Neuron (in vitro differentiated cells): ENCODE results near the gene HYCC1.

ENCODE experiments used
- H2AFZ ChIP-seq: one replicate; pipeline ENCODE4 v1.6.1; 2013; ENCODE audit warnings: low read depth, mild to moderate bottlenecking, inconsistent platforms, low read length, moderate library complexity
- H3K27me3 ChIP-seq: one replicate; pipeline ENCODE4 v1.6.1; 2013; ENCODE audit warnings: low read length; ENCODE audit not compliant: insufficient read depth
- H3K36me3 ChIP-seq: one replicate; pipeline ENCODE4 v1.6.1; 2013; ENCODE audit warnings: low read length; ENCODE audit not compliant: insufficient read depth
- H3K4me1 ChIP-seq: one replicate; pipeline ENCODE4 v1.6.1; 2013; ENCODE audit warnings: low read length; ENCODE audit not compliant: insufficient read depth
- H3K4me3 ChIP-seq: 2 replicates; pipeline ENCODE4 v1.5.1; 2013; ENCODE audit warnings: mild to moderate bottlenecking, low read length, moderate library complexity
- H3K9me3 ChIP-seq: one replicate; pipeline ENCODE4 v1.6.1; 2013; ENCODE audit warnings: low read length

HYCC1 gene

DNA sequence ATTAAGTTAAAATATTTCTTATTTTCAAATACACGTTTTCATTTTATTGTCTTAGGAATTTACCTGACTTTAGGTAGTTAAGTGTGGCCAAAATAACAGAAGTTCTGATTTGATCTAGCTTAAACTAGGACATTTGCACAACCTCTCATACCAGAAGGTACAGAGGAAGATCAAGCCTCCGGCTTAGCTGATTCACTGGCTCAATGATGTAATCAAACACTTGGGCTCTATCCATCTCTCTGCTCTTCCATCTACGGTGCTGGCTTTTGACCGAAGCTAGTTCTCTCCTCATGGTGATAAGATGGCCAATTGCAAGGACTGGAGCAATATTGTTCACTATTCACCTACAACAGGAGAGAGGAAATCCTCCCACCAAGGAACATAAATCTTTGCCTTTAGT lies 12.2 kb upstream of the HYCC1 start:
- H2AFZ ChIP-seq, result no peak overlapping the region
- H3K4me1 ChIP-seq, result peaks cover 10% of the 10 kb centered on the region
- H3K27me3 ChIP-seq, result no peaks in the 10 kb centered on the region
- H3K9me3 ChIP-seq, result peaks cover 3% of the 10 kb centered on the region
- H3K4me3 ChIP-seq, result no peak overlapping the region
- no peaks in the 10 kb centered on the region for H3K36me3 ChIP-seq

- Histone ChIP-seq H3K4me3 (no peak overlapping the region), H3K27me3 (no peaks in the 10 kb centered on the region), H3K4me1 (peaks cover 10% of the 10 kb centered on the region), H2AFZ (no peak overlapping the region), H3K9me3 (peaks cover 3% of the 10 kb centered on the region), H3K36me3 (no peaks in the 10 kb centered on the region)
These were observed 10.5 kb upstream of the HYCC1 start for GRCh38 chr7:23024454-23024853.

- H3K4me3 ChIP-seq, result no peak overlapping the region
- peaks cover 3% of the 10 kb centered on the region for H3K9me3 ChIP-seq
- H3K36me3 ChIP-seq, result no peaks in the 10 kb centered on the region
- H3K4me1 ChIP-seq, result peaks cover 14% of the 10 kb centered on the region
- no peaks in the 10 kb centered on the region for H3K27me3 ChIP-seq
- H2AFZ ChIP-seq, result no peak overlapping the region
These were observed 8.9 kb upstream of the HYCC1 start for GRCh38 chr7:23022851-23023250.

DNA sequence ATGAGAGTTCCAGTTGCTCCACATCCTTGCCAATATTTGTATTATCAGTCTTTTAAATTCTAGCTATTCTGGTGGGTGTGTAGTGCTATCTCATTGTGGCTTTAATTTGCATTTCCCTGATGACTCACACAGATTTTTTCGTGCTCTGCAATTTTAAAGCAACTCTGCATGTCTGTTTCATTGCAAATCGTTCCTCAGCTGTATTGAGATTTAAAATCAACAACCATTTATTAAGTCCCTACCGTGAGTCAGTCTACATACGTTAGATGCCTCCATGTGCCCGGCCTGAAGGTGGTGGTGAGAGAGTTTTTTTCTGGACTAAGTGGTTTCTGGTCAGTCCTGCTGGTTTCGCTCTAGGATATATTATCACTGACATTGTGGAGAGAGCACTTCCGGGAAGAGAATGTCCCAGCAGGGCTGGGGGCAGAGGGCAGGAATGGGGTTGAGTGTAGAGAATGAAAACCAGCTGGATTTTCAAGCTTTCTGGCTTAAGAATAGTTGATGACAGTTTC lies 8.4 kb upstream of the HYCC1 start:
- H3K36me3 ChIP-seq, result no peaks in the 10 kb centered on the region
- H3K4me3 ChIP-seq, result peak overlapping the region; percentile 5
- peaks cover 14% of the 10 kb centered on the region for H3K4me1 ChIP-seq
- no peaks in the 10 kb centered on the region for H3K27me3 ChIP-seq
- H3K9me3 ChIP-seq, result peaks cover 3% of the 10 kb centered on the region
- peak overlapping the region; percentile 12 for H2AFZ ChIP-seq

DNA sequence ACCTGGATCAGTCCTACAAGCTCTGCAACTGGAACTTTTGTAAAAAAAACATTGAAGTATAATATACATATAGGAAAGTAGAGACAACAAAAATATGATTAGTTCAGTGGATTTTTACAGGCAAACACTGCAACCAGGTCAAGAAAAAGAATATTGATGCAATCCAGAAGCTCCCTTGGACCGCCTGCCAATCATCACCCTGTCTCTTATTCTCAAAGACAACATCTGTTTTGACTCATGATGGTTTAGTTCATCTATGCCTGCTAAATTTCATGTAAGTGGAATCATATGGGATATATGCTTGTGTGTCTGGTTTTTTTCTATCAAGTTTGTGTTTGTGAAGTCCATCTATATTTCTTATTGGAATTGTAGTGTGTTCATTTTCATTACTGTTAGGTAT lies 7.7 kb upstream of the HYCC1 start:
- H3K4me3 ChIP-seq, result no peak overlapping the region
- H3K9me3 ChIP-seq, result peaks cover 3% of the 10 kb centered on the region
- peaks cover 14% of the 10 kb centered on the region for H3K4me1 ChIP-seq
- no peaks in the 10 kb centered on the region for H3K27me3 ChIP-seq
- H3K36me3 ChIP-seq, result no peaks in the 10 kb centered on the region
- H2AFZ ChIP-seq, result no peak overlapping the region

DNA sequence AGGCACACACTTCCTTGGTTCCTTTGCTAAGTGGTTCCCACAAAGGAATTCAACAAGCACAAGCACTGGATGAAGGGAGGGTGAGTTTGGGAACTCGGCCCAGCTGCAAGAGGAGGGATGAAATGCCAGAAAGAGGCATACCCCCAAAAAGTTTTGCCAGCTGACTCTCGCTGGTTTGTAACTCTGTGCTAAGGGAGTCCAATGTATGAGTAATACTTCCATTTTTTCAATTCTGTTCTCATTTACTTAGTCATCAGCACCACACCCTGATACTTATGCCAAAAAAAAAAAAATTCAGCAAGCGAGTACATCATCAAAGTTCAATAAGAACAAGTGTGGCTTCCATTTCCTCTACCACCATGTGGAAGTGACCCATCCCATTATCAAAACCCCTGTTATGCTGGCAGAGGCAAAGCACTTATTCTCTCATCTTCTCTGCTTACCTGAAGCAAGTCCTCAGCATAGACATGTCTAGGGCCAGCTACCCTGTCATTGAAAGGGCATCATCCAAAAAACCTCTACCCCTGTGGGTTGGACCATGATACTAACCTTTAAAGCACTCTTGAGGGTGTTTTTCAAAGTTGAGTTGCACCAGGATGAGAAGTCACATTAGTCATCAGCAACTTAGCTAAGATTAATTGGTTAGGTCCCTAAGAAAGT lies 6.9 kb upstream of the HYCC1 start:
- Histone ChIP-seq H3K27me3 (no peaks in the 10 kb centered on the region), H3K9me3 (peaks cover 3% of the 10 kb centered on the region), H2AFZ (no peak overlapping the region), H3K36me3 (no peaks in the 10 kb centered on the region), H3K4me1 (peaks cover 14% of the 10 kb centered on the region), H3K4me3 (no peak overlapping the region)

DNA sequence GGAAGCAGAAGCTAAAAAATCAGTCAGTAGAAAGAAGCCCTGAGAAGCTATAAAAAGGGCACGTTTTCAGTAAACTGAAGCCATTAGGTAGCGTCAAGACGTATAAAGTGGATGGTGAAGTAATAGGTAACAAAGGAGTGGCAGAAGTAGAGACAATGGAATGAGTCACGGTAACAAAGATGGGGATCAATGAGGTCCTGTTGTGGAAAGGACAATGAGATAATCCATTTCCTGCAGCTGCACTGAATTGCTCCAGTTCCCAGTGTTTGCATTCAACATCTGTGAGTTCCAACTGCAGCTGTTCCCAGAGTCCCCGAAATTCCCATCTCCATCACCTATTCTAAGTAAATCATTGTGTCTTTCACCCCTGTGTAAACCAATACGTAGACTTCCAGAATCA lies 4.8 kb upstream of the HYCC1 start:
- H3K4me3 ChIP-seq, result no peak overlapping the region
- H2AFZ ChIP-seq, result peak overlapping the region; percentile 14
- H3K9me3 ChIP-seq, result peaks cover 3% of the 10 kb centered on the region
- no peaks in the 10 kb centered on the region for H3K27me3 ChIP-seq
- peaks cover 14% of the 10 kb centered on the region for H3K4me1 ChIP-seq
- no peaks in the 10 kb centered on the region for H3K36me3 ChIP-seq

- H3K36me3 ChIP-seq, result no peaks in the 10 kb centered on the region
- H3K4me1 ChIP-seq, result peaks cover 14% of the 10 kb centered on the region
- H3K4me3 ChIP-seq, result no peak overlapping the region
- peaks cover 3% of the 10 kb centered on the region for H3K9me3 ChIP-seq
- H3K27me3 ChIP-seq, result no peaks in the 10 kb centered on the region
- no peak overlapping the region for H2AFZ ChIP-seq
These were observed 3.4 kb upstream of the HYCC1 start for GRCh38 chr7:23017309-23017708.

DNA sequence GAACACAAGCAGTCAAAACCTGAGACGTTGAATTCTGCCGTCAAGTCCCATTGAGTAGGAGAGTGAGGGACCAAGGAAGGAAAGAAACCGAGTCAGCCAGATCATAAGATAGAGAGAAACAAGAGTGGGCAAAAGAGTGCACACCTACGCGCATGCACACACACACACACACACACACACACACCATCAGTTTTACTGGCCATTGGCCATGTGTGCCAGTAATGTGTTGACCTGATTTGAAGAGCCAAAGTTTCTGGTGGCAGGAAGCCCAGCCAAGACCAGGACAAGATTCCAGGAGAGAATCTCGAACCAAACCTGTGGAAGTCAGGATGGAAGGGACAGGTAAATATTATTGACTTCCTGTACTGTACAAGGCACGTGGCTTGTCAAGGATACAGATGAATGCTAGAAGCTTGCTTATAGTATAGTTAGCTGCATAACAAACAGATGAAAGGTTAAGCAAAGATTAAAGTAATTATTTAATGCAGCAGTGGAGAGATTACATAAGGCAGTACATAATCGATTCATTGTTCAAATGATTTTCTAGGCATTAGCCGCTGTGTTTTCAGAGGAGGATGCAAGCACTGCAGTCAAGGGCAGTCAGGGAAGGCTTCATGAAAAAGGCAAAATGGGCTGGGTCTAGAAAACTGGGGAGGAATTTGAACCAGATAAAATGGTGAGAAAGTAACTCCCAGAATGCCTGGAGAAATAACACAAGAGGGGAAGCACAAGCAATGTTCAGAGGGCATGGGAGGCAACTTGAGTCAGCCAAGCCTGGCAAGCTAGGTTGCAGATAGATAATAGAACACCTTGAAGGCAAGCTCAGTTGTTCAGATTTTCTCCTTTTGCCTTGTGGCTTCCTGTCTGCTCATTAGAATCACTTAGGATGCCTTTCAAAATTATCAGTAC lies 2.7 kb upstream of the HYCC1 start:
- no peak overlapping the region for H3K4me3 ChIP-seq
- H3K4me1 ChIP-seq, result peaks cover 15% of the 10 kb centered on the region
- H2AFZ ChIP-seq, result no peak overlapping the region
- H3K9me3 ChIP-seq, result peaks cover 1% of the 10 kb centered on the region
- H3K27me3 ChIP-seq, result no peaks in the 10 kb centered on the region
- H3K36me3 ChIP-seq, result no peaks in the 10 kb centered on the region

GRCh38 chr7:23014681-23015080 lies 751 bp upstream of the HYCC1 start:
- Histone ChIP-seq H3K4me3 (no peak overlapping the region), H3K36me3 (no peaks in the 10 kb centered on the region), H3K27me3 (no peaks in the 10 kb centered on the region)

GRCh38 chr7:23012908-23013714 lies 819 bp downstream of the HYCC1 start:
- Histone ChIP-seq H3K9me3 (no peaks in the 10 kb centered on the region), H3K36me3 (no peaks in the 10 kb centered on the region), H3K4me3 (peak overlapping the region; percentile 78), H3K27me3 (no peaks in the 10 kb centered on the region), H3K4me1 (peaks cover 13% of the 10 kb centered on the region), H2AFZ (peak overlapping the region; percentile 71)

More at GRCh38 chr7:23014681-23015080, 751 bp upstream of the HYCC1 start:
- H3K9me3 ChIP-seq, result no peaks in the 10 kb centered on the region
- H2AFZ ChIP-seq, result peak overlapping the region; percentile 33
- H3K4me1 ChIP-seq, result peaks cover 17% of the 10 kb centered on the region

DNA sequence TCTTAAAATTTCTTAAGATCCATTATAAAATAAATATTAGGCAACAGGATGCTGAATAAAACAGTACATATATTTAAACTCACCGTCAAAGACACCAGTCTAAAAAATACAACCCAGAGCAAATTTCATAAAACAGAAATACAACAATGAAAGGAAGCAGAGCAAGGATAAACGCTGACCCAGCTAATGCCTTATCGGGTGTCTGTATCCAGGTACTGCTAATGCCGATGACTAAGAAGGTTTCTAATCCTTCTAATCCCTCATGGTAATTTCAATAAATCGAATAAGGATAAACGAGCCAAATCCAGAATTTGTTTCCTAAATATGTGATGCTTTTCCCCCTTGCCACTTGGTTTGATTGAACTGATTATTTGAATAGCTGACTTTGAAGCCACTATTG lies 1.7 kb downstream of the HYCC1 start:
- no peaks in the 10 kb centered on the region for H3K9me3 ChIP-seq
- peak overlapping the region; percentile 78 for H3K4me3 ChIP-seq
- no peaks in the 10 kb centered on the region for H3K36me3 ChIP-seq
- H3K4me1 ChIP-seq, result peaks cover 13% of the 10 kb centered on the region
- no peaks in the 10 kb centered on the region for H3K27me3 ChIP-seq
- no peak overlapping the region for H2AFZ ChIP-seq
